ENCODE results near the gene SLC27A3. TPM values are rescaled to one million over a fixed set of nuclear protein-coding genes. Genes with fewer than 3 reads are reported as not detected.

The SLC27A3 gene
- total and polyA plus RNA-seq, 10 of the 15 experiments (the other 5 are each of a cell fraction or from before 2014, with no cell fraction given), result 2.6 to 18.1 (median 8.3) TPM

DNA sequence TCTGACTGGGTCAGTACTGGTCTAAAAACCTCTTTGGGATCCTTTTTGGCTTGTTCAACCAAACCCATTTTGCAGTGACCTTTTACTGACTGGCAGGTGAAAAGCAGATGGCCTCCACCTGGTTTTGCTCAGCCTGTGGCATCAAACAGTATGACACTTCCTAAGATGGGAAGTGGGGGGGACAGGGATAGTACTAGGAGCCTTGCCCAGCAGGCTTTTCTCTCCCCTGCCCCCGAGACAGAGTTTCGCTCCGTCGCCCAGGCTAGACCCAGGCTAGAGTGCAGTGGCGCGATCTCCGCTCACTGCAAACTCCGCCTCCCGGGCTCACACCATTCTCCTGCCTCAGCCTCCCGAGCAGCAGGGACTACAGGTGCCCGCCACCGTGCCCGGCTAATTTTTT is 29.0 kb upstream of the SLC27A3 start (continued):
- TF ChIP-seq ELK1 (IDR thresholded peaks at IDR 0.05; ENCODE audit: low read depth, low read length), result no peak
- TF ChIP-seq CTCF (IDR thresholded peaks at IDR 0.05 in 2 of 3, conservative IDR thresholded peaks at IDR 0.05 in 1 of 3; ENCODE audit: control insufficient read depth in 2 of 3, extremely low read depth in 1 of 3, insufficient read depth in 1 of 3, low read depth in 3 of 3, low read length in 3 of 3), result no peak
- TF ChIP-seq, protein P1, sequence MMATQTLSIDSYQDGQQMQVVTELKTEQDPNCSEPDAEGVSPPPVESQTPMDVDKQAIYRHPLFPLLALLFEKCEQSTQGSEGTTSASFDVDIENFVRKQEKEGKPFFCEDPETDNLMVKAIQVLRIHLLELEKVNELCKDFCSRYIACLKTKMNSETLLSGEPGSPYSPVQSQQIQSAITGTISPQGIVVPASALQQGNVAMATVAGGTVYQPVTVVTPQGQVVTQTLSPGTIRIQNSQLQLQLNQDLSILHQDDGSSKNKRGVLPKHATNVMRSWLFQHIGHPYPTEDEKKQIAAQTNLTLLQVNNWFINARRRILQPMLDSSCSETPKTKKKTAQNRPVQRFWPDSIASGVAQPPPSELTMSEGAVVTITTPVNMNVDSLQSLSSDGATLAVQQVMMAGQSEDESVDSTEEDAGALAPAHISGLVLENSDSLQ (IDR thresholded peaks at IDR 0.05), result no peak
- no peak for TF ChIP-seq CHD2 (IDR thresholded peaks at IDR 0.05; ENCODE audit: borderline replicate concordance, low read depth, low read length)
- TF ChIP-seq RAD51 (IDR thresholded peaks at IDR 0.05), result no peak

GRCh38 chr1:153748903-153749302 is 26.3 kb upstream of the SLC27A3 start:
- Histone ChIP-seq H3K4me3 (no peak overlapping the region), H4K20me1 (ENCODE audit: control insufficient read depth, insufficient read depth) (no peaks in the 10 kb centered on the region), H3K36me3 (ENCODE audit: control insufficient read depth in 2 of 2, insufficient read depth in 2 of 2, low read length in 1 of 2) (peaks cover 15 to 52% of the 10 kb centered on the region in 2 experiments), H3K27ac (ENCODE audit: control insufficient read depth, insufficient read depth) (no peak overlapping the region), H3K27me3 (replicated peaks in 1 of 2; ENCODE audit: control insufficient read depth in 2 of 2, insufficient read depth in 2 of 2, low read length in 1 of 2) (no peaks in the 10 kb centered on the region), H3K9ac (ENCODE audit: control insufficient read depth, insufficient read depth, low read length) (no peak overlapping the region), H3K9me3 (replicated peaks; ENCODE audit: control insufficient read depth, insufficient read depth, low read length) (no peaks in the 10 kb centered on the region), H3K4me2 (ENCODE audit: control insufficient read depth, insufficient read depth) (no peak overlapping the region), H3K79me2 (ENCODE audit: control insufficient read depth, insufficient read depth, low read length) (no peaks in the 10 kb centered on the region; the same call in 1 of the 2 replicates), H3K4me1 (ENCODE audit: control insufficient read depth, insufficient read depth, low read length) (peaks cover 4% of the 10 kb centered on the region), H2AFZ (ENCODE audit: control insufficient read depth, low read depth, low read length) (no peak overlapping the region)
- DNase-seq (ENCODE audit: low read depth, low spot score) (no peak), ATAC-seq (no peak), FAIRE-seq (no peak)
- ChIA-PET CTCF (interaction anchor here (0.7 to 5.9 kb wide), 11 partner anchors 11 to 379 kb away, joined by 3 to 84 read pairs (median 6); partner anchors contain the start of genes INTS3, NPR1 and RAB13), SMC1A (ENCODE audit: uncharacterized antibody, unreplicated experiment) (interaction anchor here (0.7 to 4.7 kb wide), 9 partner anchors 15 to 229 kb away, joined by 3 to 55 read pairs (median 3); partner anchors contain the start of gene NPR1), RAD21 (ENCODE audit: unreplicated experiment) (interaction anchor here (1.1 to 1.4 kb wide), 5 partner anchors 15 to 73 kb away, joined by 3 to 6 read pairs (median 3); no protein-coding TSS in a partner anchor), POLR2A (interaction anchor here (0.5 to 2.0 kb wide), 3 partner anchors 18 to 91 kb away, joined by 4 to 9 read pairs (median 6); no protein-coding TSS in a partner anchor)
- in situ Hi-C loops (cut with MboI), result loop anchor here (5.0 kb wide), 1 partner anchor 72 kb away; the partner anchor contains the start of gene NPR1
- intact Hi-C loops (cut with micrococcal nuclease; ENCODE audit: unreplicated experiment), result loop anchor here (1.0 to 5.0 kb wide), 4 partner anchors 20 to 237 kb away; partner anchors contain the start of genes INTS3 and S100A2
- 47% methylated on average over 2 of the region's 2 CpGs for WGBS (ENCODE audit: insufficient coverage, insufficient replicate concordance, low lambda C conversion rate, missing lambda C conversion rate)
- no TSS peak for BruUV-seq (replicated peaks)
- no peak for TF ChIP-seq BCL3 (IDR thresholded peaks at IDR 0.05; ENCODE audit: borderline replicate concordance, insufficient read depth, low read depth, low read length, poor library complexity, severe bottlenecking)
- no peak for TF ChIP-seq NRF1 (conservative IDR thresholded peaks at IDR 0.05; ENCODE audit: low read depth, low read length)
- no peak for TF ChIP-seq LARP7 (IDR thresholded peaks at IDR 0.05)
- TF ChIP-seq MTA3 (IDR thresholded peaks at IDR 0.05; ENCODE audit: borderline replicate concordance, low read length), result no peak
- no peak for TF ChIP-seq RFX5 (IDR thresholded peaks at IDR 0.05; ENCODE audit: low read depth, low read length)
- TF ChIP-seq MTA2 (IDR thresholded peaks at IDR 0.05; ENCODE audit: low read depth), result no peak
- TF ChIP-seq, protein P2, sequence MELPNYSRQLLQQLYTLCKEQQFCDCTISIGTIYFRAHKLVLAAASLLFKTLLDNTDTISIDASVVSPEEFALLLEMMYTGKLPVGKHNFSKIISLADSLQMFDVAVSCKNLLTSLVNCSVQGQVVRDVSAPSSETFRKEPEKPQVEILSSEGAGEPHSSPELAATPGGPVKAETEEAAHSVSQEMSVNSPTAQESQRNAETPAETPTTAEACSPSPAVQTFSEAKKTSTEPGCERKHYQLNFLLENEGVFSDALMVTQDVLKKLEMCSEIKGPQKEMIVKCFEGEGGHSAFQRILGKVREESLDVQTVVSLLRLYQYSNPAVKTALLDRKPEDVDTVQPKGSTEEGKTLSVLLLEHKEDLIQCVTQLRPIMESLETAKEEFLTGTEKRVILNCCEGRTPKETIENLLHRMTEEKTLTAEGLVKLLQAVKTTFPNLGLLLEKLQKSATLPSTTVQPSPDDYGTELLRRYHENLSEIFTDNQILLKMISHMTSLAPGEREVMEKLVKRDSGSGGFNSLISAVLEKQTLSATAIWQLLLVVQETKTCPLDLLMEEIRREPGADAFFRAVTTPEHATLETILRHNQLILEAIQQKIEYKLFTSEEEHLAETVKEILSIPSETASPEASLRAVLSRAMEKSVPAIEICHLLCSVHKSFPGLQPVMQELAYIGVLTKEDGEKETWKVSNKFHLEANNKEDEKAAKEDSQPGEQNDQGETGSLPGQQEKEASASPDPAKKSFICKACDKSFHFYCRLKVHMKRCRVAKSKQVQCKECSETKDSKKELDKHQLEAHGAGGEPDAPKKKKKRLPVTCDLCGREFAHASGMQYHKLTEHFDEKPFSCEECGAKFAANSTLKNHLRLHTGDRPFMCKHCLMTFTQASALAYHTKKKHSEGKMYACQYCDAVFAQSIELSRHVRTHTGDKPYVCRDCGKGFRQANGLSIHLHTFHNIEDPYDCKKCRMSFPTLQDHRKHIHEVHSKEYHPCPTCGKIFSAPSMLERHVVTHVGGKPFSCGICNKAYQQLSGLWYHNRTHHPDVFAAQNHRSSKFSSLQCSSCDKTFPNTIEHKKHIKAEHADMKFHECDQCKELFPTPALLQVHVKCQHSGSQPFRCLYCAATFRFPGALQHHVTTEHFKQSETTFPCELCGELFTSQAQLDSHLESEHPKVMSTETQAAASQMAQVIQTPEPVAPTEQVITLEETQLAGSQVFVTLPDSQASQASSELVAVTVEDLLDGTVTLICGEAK (IDR thresholded peaks at IDR 0.05; ENCODE audit: borderline replicate concordance), result no peak

Measured in GM12878 (cell line).